ENCODE results near the gene THSD4.

THSD4 gene

DNA sequence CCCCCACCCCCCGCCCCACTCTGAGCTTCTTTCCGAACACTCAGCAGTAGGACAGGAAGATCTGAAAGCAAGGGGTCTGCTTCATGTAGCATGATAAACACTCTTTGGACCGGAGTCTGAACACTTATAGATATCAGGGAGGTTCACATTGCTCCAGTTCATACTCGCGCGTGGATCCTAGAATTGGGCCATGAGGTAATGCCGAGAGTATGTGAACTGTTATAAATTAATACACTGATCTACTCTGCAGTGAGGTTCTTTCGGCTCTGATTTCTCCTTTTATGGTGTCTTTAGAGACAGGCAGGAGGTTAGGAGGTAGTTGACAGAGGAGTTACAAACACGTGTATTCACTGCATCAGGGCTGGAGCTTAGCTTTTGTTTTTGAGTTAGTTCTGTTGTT lies 223.0 kb downstream of the THSD4 start:
- no peak overlapping the region for H3K4me3 ChIP-seq (ENCODE audit: low read length)
- H3K4me2 ChIP-seq (ENCODE audit: low read length) = no peak overlapping the region
- H3K4me1 ChIP-seq (ENCODE audit: control insufficient read depth, insufficient read depth, low read length) = peaks cover 32% of the 10 kb centered on the region
- H3K27me3 ChIP-seq (ENCODE audit: control insufficient read depth, insufficient read depth, low read length) = no peaks in the 10 kb centered on the region
- no peak overlapping the region for H3K9ac ChIP-seq (ENCODE audit: low read depth, low read length)
- H3K9me3 ChIP-seq (replicated peaks; ENCODE audit: low read length) = no peaks in the 10 kb centered on the region
- H3K36me3 ChIP-seq (ENCODE audit: insufficient read depth, low read length) = no peaks in the 10 kb centered on the region

DNA sequence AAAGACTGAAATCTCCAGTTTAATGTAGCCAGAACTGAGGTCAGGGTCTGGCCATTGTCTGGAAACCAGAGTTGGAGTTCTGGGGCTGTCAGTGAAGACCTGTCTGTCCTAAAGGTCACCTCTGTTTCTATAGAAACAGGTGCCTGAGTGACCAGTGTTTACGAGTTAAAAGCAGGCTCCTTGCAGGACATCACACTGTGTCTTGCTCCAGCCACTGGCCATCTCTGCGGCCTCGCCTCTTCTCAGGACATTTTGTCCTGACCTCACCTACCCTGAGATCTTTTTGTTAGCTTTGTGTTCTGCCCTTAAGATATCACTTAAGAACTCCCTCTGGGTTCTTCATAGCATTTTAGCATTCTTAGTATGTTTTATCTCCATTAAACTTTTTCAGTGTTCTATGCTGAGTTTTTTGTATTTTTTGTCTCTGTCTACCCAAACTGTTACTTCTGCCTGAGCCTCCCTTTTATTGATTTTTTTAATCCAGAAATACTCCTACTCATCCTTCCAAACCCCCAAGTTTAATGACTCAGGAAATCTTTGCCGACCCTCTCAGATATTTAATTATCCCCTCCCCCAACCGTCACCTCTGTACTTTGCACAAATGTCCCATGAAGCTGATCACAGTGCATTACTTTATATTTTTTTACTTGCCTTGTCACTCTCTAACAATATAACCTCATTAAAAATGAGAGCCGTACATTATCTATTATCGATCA lies 223.7 kb downstream of the THSD4 start:
- Histone ChIP-seq H3K27me3 (ENCODE audit: control insufficient read depth, insufficient read depth, low read length) (no peaks in the 10 kb centered on the region), H3K4me3 (ENCODE audit: low read length) (no peak overlapping the region), H3K9me3 (replicated peaks; ENCODE audit: low read length) (no peaks in the 10 kb centered on the region), H3K9ac (ENCODE audit: low read depth, low read length) (no peak overlapping the region), H3K4me1 (ENCODE audit: control insufficient read depth, insufficient read depth, low read length) (peaks cover 25% of the 10 kb centered on the region), H3K36me3 (ENCODE audit: insufficient read depth, low read length) (no peaks in the 10 kb centered on the region), H3K4me2 (ENCODE audit: low read length) (no peak overlapping the region)

DNA sequence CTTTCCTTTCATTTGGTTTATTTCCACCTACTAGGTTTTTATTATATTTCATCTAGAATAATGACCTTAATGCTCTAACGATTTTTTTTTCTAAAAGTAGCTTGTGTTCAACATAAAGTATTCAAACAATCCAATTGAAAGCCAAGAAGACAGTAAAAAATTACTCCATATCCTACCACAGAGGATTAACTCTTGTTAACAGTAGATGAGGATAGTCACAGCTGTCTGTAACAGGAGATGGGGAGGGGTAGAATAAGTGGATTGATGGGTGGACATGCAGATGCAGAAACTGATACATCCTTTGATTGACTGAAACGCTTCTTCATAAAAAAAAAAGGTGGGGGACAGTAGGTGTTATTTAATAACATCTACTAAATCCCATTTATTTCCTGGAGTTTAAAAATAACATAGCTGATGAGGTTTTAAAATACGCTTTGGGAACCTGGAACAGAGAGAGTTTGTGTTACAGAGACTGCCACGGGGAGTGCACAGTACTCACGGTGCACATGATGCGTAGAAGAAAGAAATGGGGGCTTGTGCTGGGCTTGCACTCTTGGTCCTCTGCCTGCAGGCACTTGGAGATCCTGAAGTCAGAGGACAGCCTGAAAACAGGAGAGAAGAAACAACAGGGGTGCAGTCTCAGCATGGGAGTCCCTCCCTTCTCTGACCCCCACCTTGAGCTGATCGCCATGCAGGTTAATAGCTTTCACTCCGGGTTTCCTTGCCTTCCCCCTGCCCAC lies 226.7 kb downstream of the THSD4 start:
- H3K36me3 ChIP-seq (ENCODE audit: insufficient read depth, low read length) = no peaks in the 10 kb centered on the region
- H3K4me2 ChIP-seq (ENCODE audit: low read length) = no peak overlapping the region
- H3K9me3 ChIP-seq (replicated peaks; ENCODE audit: low read length) = no peaks in the 10 kb centered on the region
- no peak overlapping the region for H3K9ac ChIP-seq (ENCODE audit: low read depth, low read length)
- peaks cover 2% of the 10 kb centered on the region for H3K4me1 ChIP-seq (ENCODE audit: control insufficient read depth, insufficient read depth, low read length)
- no peak overlapping the region for H3K4me3 ChIP-seq (ENCODE audit: low read length)
- H3K27me3 ChIP-seq (ENCODE audit: control insufficient read depth, insufficient read depth, low read length) = no peaks in the 10 kb centered on the region

DNA sequence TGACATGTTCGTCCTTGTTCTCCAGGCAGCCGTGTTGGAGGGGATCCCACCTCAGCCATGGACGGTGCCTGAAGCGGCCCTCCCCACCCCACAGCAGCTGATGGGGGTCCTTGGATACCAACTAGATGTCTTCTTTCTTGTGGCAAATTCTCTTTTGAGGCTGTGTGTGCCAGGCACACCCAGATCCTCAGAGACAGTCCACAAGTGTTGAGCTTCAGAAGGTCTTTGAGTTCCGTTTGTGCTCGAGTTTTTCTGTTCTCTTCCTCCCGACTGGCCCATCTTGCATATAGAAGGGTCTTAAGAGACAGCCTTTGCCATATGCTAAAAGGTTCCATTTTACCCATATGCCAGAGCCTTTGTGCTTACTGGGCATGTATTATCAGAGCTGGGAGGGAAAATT lies 227.4 kb downstream of the THSD4 start:
- H3K36me3 ChIP-seq (ENCODE audit: insufficient read depth, low read length) = no peaks in the 10 kb centered on the region

DNA sequence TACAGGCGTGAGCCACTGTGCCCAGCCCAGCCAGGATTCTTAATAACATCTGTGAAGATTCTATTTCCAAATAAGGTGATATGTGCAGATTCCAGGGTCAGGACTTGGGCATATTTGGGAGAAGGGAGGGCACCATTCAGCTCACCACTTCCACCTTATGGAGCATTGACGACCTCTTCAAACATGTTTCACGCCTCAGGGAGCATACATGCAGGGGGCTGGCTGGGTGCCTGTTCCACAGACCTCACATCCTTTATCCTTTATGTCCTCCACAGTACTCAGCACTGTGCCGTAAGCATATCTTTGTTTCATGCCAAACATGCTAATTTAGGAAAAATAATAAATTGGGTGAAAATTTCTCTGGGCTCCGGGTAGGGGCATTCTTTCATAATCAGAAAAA lies 229.0 kb downstream of the THSD4 start:
- H3K36me3 ChIP-seq (ENCODE audit: insufficient read depth, low read length) = no peaks in the 10 kb centered on the region
- H3K4me1 ChIP-seq (ENCODE audit: control insufficient read depth, insufficient read depth, low read length) = no peaks in the 10 kb centered on the region
- H3K4me3 ChIP-seq (ENCODE audit: low read length) = no peak overlapping the region
- H3K4me2 ChIP-seq (ENCODE audit: low read length) = no peak overlapping the region
- no peak overlapping the region for H3K9ac ChIP-seq (ENCODE audit: low read depth, low read length)
- no peaks in the 10 kb centered on the region for H3K9me3 ChIP-seq (replicated peaks; ENCODE audit: low read length)
- no peaks in the 10 kb centered on the region for H3K27me3 ChIP-seq (ENCODE audit: control insufficient read depth, insufficient read depth, low read length)

More for the DNA sequence above, 227.4 kb downstream of the THSD4 start:
- Histone ChIP-seq H3K27me3 (ENCODE audit: control insufficient read depth, insufficient read depth, low read length) (no peaks in the 10 kb centered on the region), H3K4me3 (ENCODE audit: low read length) (no peak overlapping the region), H3K4me1 (ENCODE audit: control insufficient read depth, insufficient read depth, low read length) (no peaks in the 10 kb centered on the region), H3K9me3 (replicated peaks; ENCODE audit: low read length) (no peaks in the 10 kb centered on the region), H3K4me2 (ENCODE audit: low read length) (no peak overlapping the region), H3K9ac (ENCODE audit: low read depth, low read length) (no peak overlapping the region)

DNA sequence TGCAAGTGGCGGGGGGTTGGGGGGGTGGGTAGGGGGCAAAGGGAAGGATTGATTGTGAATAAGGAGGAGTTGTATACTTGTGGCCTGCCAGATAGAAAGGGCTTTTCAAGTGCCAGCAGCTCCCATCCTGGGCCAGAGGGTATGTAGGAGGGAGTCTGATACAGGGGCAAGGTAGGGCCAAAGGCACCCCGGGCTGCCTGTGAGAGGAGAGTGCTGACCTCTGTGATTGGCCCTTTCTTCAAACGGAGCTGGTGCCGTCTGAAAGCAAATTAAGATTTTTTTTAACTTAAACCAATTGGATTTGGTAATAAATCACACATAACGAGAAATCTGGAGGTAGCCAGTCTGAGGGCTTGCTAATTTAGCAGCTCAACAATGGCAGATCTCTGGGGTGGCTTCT lies 229.9 kb downstream of the THSD4 start:
- Histone ChIP-seq H3K9ac (ENCODE audit: low read depth, low read length) (no peak overlapping the region), H3K4me2 (ENCODE audit: low read length) (no peak overlapping the region), H3K27me3 (ENCODE audit: control insufficient read depth, insufficient read depth, low read length) (no peaks in the 10 kb centered on the region), H3K36me3 (ENCODE audit: insufficient read depth, low read length) (no peaks in the 10 kb centered on the region), H3K4me3 (ENCODE audit: low read length) (no peak overlapping the region), H3K9me3 (replicated peaks; ENCODE audit: low read length) (no peaks in the 10 kb centered on the region), H3K4me1 (ENCODE audit: control insufficient read depth, insufficient read depth, low read length) (no peaks in the 10 kb centered on the region)

DNA sequence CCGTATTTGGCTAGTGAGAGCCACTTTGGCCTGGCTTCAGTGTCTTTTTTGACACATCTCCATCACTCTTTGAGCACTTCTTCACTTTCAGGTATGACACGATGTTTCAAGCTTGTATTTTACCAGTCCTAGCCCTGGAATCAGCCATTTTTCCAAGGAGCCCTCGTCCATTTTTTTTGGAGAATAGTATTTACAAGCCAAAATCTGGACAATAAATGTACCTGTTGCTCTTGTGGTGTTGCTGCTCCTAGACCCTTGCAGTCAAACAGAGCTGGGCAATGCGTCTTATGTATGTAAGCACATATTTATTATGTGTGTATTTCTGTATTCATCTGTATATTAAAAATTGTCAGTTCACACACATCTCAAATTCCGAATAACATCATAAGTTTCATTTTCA lies 231.2 kb downstream of the THSD4 start:
- Histone ChIP-seq H3K4me1 (ENCODE audit: control insufficient read depth, insufficient read depth, low read length) (no peaks in the 10 kb centered on the region), H3K4me2 (ENCODE audit: low read length) (no peak overlapping the region), H3K9ac (ENCODE audit: low read depth, low read length) (no peak overlapping the region), H3K4me3 (ENCODE audit: low read length) (no peak overlapping the region), H3K36me3 (ENCODE audit: insufficient read depth, low read length) (no peaks in the 10 kb centered on the region), H3K9me3 (replicated peaks; ENCODE audit: low read length) (no peaks in the 10 kb centered on the region), H3K27me3 (ENCODE audit: control insufficient read depth, insufficient read depth, low read length) (no peaks in the 10 kb centered on the region)

DNA sequence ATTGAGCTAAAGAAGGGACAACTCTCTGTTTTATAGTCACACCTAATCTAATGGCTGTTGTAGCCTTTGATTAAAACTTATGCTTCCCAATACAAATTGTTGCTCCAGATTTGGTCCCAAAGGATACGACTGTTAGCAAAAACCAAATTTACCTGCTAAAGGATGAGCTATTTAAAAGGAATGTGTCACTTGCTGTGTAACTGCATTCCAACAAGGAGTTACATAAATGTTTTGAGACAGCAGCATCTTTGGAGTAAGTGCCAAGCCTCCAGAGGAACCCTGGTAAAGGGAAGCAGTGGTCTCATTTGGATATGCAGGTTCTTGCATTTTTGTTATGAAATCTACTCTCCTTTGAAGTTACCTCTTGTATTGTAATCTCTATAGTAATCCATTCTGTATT lies 233.3 kb downstream of the THSD4 start:
- H3K36me3 ChIP-seq (ENCODE audit: insufficient read depth, low read length) = peaks cover 6% of the 10 kb centered on the region

DNA sequence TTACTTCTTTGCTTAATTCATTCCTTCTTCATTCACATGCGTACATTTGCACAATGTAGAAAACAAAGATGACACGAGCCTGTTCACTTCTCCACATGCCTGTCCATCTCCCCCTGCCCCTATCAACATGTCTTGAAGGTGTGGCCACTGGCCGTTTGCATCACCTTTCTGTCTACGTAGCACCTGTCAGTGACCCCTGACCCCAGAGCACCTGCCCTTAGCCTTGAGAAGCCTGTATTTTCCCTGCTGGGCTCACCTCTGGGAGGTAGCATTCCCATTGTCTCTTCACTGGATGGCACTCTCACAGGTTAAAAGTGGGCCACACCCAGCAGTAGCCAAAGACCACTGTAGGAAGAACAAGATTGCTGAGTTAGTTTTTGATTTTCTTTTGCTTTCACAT lies 234.1 kb downstream of the THSD4 start:
- H3K36me3 ChIP-seq (ENCODE audit: insufficient read depth, low read length) = peaks cover 6% of the 10 kb centered on the region
- no peak overlapping the region for H3K9ac ChIP-seq (ENCODE audit: low read depth, low read length)
- no peak overlapping the region for H3K4me2 ChIP-seq (ENCODE audit: low read length)
- no peaks in the 10 kb centered on the region for H3K27me3 ChIP-seq (ENCODE audit: control insufficient read depth, insufficient read depth, low read length)
- no peak overlapping the region for H3K4me3 ChIP-seq (ENCODE audit: low read length)
- no peaks in the 10 kb centered on the region for H3K4me1 ChIP-seq (ENCODE audit: control insufficient read depth, insufficient read depth, low read length)
- H3K9me3 ChIP-seq (replicated peaks; ENCODE audit: low read length) = no peaks in the 10 kb centered on the region

More for the DNA sequence above, 233.3 kb downstream of the THSD4 start:
- H3K27me3 ChIP-seq (ENCODE audit: control insufficient read depth, insufficient read depth, low read length) = no peaks in the 10 kb centered on the region
- H3K9me3 ChIP-seq (replicated peaks; ENCODE audit: low read length) = no peaks in the 10 kb centered on the region
- H3K4me2 ChIP-seq (ENCODE audit: low read length) = no peak overlapping the region
- H3K9ac ChIP-seq (ENCODE audit: low read depth, low read length) = no peak overlapping the region
- no peaks in the 10 kb centered on the region for H3K4me1 ChIP-seq (ENCODE audit: control insufficient read depth, insufficient read depth, low read length)
- H3K4me3 ChIP-seq (ENCODE audit: low read length) = no peak overlapping the region

DNA sequence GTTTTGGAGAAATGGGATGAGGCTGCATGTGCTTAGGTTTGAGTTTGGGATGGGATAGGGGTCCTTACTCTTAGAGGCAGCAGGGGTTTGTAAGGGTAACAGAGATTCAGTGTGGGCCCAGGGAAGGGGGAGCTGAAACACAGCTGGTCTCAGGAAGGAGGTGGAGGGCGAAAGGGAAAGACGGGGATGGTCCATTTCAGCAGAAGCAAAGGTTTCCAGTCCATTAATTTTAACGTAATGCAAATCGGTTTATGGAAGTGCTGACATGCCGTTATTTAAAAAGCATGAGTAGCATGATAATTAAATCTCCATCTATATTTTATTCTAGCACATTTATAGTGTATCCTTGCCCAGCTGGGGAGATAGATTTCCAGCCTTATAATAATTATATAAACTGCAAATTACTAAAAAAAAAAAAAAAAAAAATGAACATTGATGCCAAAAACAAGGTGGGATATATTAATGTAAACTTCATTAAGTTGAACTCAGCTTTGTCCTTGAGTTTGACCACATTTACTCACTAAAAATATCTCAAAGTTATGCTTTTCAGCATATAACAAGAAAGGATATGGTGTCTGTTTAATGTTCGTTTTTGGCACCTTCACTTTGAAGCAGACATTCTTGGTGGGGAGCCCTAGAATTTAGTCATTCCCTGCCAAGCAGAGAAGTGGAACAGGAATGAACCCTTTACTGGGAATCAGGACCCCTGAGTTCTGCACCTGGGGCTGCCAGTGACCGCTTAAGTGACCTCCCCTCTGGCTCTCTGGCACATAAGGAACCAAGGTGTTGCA lies 234.7 kb downstream of the THSD4 start:
- Histone ChIP-seq H3K27me3 (ENCODE audit: control insufficient read depth, insufficient read depth, low read length) (no peaks in the 10 kb centered on the region), H3K36me3 (ENCODE audit: insufficient read depth, low read length) (peaks cover 6% of the 10 kb centered on the region), H3K9ac (ENCODE audit: low read depth, low read length) (no peak overlapping the region), H3K4me1 (ENCODE audit: control insufficient read depth, insufficient read depth, low read length) (no peaks in the 10 kb centered on the region), H3K4me3 (ENCODE audit: low read length) (no peak overlapping the region), H3K4me2 (ENCODE audit: low read length) (no peak overlapping the region), H3K9me3 (replicated peaks; ENCODE audit: low read length) (no peaks in the 10 kb centered on the region)

DNA sequence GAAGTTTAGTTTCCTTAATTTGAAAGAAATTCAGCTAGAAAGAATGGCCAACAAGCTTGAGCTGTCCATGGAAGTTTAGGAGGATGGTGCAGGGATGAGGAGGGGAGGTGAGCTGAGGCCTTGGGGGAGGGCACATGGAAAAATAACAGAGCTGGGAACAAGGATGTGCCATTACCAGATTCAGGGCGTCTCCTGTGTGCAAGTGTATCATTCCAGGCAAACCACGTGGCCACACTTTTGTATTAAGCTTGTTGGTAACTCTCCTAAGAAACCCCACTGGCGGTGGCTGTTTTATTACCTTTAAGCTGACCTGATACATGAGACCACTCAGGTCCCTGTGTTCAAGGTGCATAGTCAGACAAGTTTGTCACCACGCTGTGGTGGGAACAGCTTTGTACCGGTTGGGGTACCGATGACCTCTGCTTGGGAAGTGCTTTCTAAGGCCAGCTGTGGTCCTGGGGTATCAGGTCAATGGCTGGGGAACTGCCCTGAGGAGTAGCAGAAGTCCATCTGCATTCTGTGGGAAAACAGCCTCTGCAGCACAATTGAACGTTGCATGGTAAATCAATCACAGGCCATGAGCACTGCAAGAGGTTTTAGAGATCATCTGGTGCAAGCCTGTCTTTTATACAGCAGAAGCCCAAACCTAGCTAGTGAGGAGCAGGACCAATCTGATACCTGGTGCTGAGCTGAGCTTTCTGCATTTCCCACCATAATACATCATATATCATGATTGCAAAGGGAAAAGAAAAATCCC lies 235.5 kb downstream of the THSD4 start:
- no peaks in the 10 kb centered on the region for H3K4me1 ChIP-seq (ENCODE audit: control insufficient read depth, insufficient read depth, low read length)
- H3K27me3 ChIP-seq (ENCODE audit: control insufficient read depth, insufficient read depth, low read length) = no peaks in the 10 kb centered on the region
- H3K9me3 ChIP-seq (replicated peaks; ENCODE audit: low read length) = no peaks in the 10 kb centered on the region
- no peak overlapping the region for H3K4me2 ChIP-seq (ENCODE audit: low read length)
- H3K4me3 ChIP-seq (ENCODE audit: low read length) = no peak overlapping the region
- H3K9ac ChIP-seq (ENCODE audit: low read depth, low read length) = no peak overlapping the region
- H3K36me3 ChIP-seq (ENCODE audit: insufficient read depth, low read length) = peaks cover 6% of the 10 kb centered on the region

Measured in skeletal muscle satellite cell (primary cell).